ENCODE results near the gene ANO2.

DNA sequence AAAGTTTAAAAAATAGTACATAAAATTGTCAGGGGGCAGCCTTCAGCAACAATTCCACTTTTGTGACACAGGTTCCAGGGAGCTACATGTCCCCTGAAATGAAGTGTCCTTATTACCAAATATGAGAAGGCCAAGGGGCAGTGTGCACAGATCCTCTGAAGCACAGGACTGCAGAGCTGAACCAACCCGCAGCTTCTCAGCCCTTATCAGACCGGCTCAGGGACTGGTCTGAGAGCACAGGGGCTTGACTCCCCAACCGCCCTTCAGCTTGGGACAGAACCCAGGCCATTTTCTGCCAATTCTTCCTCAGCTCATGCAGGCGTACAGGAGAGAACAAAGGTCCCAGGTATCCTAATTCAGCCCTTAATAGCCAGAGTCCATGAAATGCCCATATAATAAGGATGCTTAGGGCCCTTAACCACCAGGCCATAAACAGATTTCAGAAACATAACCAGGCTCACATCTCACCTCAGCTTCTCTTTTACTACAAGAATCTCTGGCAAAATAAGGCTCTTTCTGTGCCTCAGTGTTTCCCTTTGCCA, 221.3 kb downstream of the ANO2 start:
- TF ChIP-seq ZFP30 (CRISPR knock-in tag; IDR thresholded peaks at IDR 0.05), result no peak
- TF ChIP-seq, protein P1, sequence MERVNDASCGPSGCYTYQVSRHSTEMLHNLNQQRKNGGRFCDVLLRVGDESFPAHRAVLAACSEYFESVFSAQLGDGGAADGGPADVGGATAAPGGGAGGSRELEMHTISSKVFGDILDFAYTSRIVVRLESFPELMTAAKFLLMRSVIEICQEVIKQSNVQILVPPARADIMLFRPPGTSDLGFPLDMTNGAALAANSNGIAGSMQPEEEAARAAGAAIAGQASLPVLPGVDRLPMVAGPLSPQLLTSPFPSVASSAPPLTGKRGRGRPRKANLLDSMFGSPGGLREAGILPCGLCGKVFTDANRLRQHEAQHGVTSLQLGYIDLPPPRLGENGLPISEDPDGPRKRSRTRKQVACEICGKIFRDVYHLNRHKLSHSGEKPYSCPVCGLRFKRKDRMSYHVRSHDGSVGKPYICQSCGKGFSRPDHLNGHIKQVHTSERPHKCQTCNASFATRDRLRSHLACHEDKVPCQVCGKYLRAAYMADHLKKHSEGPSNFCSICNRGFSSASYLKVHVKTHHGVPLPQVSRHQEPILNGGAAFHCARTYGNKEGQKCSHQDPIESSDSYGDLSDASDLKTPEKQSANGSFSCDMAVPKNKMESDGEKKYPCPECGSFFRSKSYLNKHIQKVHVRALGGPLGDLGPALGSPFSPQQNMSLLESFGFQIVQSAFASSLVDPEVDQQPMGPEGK (CRISPR knock-in tag; IDR thresholded peaks at IDR 0.05; ENCODE audit: borderline replicate concordance), result no peak
- TF ChIP-seq ZNF8 (CRISPR knock-in tag; IDR thresholded peaks at IDR 0.05), result no peak
- TF ChIP-seq BACH2 (CRISPR knock-in tag; IDR thresholded peaks at IDR 0.05; ENCODE audit: borderline replicate concordance), result no peak
- TF ChIP-seq PPARA (CRISPR knock-in tag; IDR thresholded peaks at IDR 0.05; ENCODE audit: borderline replicate concordance), result no peak
- TF ChIP-seq CSDC2 (CRISPR knock-in tag; IDR thresholded peaks at IDR 0.05), result no peak
- TF ChIP-seq TOX (CRISPR knock-in tag; IDR thresholded peaks at IDR 0.05; ENCODE audit: borderline replicate concordance), result no peak
- no peak for TF ChIP-seq TCF4 (CRISPR knock-in tag; IDR thresholded peaks at IDR 0.05; ENCODE audit: borderline replicate concordance)
- no peak for TF ChIP-seq ZFP3 (CRISPR knock-in tag; IDR thresholded peaks at IDR 0.05)
- no peak for TF ChIP-seq ZNF70 (CRISPR knock-in tag; IDR thresholded peaks at IDR 0.05)
- no peak for TF ChIP-seq ESRRG (CRISPR knock-in tag; IDR thresholded peaks at IDR 0.05)

Measured in SK-N-SH treated with all-trans-retinoic acid at 6 μM for 48 hours (cell line).